NB4 (cell line): ENCODE data around the gene TBX21.

Source experiments
- DNase-seq: peaks from one replicate; pipeline ENCODE4 v3.0.0; 2010; ENCODE audit warnings: low read depth
- H3K4me3 ChIP-seq: one replicate; pipeline ENCODE4 v1.5.1; 2011; ENCODE audit warnings: mild to moderate bottlenecking, low read depth, low read length, moderate library complexity
- MAX ChIP-seq: IDR thresholded peaks from 2 replicates; pipeline ENCODE4 v1.6.1; 2011; ENCODE audit warnings: low read depth, low read length
- MYC ChIP-seq: IDR thresholded peaks from 2 replicates; pipeline ENCODE4 v1.6.1; 2011; ENCODE audit warnings: low read depth, low read length
- POLR2A ChIP-seq: IDR thresholded peaks from 2 replicates; pipeline ENCODE4 v1.6.1; 2011; ENCODE audit warnings: mild to moderate bottlenecking; ENCODE audit not compliant: insufficient read length; ENCODE audit errors: extremely low read depth
- TF ChIP-seq, protein P1 (sequence below): IDR thresholded peaks from one replicate; pipeline ENCODE4 v1.5.1; 2012; ENCODE audit warnings: low read depth, low read length

TBX21 gene

GRCh38 chr17:47721725-47722124 lies 11.3 kb upstream of the TBX21 start:
- H3K4me3 ChIP-seq, result no peak overlapping the region
- no peak for TF ChIP-seq POLR2A
- DNase-seq, result no peak

DNA sequence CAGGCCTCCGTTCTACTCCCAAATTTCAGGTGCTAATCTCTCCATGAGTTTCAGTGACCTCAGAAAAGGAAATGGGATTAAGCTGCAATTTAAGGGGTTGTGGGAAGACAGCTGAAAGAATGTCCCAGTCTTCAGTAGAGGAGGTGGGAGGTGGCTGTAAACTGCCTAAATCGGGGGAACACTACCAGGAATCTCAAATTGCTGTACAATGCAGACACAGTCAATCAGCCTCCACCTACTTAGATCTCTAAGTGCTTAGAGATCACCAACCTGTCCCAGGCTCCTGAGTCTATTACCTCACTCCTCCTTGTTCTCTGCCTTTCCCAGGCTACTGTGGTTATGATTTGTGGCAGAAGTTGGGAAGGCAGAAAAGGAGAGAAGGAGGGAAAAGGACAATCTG lies 8.3 kb upstream of the TBX21 start:
- TF ChIP-seq MYC, result no peak
- TF ChIP-seq MAX, result no peak
- no peak overlapping the region for H3K4me3 ChIP-seq
- DNase-seq, result no peak

GRCh38 chr17:47725446-47726111 lies 7.5 kb upstream of the TBX21 start:
- no peak overlapping the region for H3K4me3 ChIP-seq
- DNase-seq, result no peak
- no peak for TF ChIP-seq POLR2A
- TF ChIP-seq, protein P1, sequence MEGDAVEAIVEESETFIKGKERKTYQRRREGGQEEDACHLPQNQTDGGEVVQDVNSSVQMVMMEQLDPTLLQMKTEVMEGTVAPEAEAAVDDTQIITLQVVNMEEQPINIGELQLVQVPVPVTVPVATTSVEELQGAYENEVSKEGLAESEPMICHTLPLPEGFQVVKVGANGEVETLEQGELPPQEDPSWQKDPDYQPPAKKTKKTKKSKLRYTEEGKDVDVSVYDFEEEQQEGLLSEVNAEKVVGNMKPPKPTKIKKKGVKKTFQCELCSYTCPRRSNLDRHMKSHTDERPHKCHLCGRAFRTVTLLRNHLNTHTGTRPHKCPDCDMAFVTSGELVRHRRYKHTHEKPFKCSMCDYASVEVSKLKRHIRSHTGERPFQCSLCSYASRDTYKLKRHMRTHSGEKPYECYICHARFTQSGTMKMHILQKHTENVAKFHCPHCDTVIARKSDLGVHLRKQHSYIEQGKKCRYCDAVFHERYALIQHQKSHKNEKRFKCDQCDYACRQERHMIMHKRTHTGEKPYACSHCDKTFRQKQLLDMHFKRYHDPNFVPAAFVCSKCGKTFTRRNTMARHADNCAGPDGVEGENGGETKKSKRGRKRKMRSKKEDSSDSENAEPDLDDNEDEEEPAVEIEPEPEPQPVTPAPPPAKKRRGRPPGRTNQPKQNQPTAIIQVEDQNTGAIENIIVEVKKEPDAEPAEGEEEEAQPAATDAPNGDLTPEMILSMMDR, result peak; percentile 22

DNA sequence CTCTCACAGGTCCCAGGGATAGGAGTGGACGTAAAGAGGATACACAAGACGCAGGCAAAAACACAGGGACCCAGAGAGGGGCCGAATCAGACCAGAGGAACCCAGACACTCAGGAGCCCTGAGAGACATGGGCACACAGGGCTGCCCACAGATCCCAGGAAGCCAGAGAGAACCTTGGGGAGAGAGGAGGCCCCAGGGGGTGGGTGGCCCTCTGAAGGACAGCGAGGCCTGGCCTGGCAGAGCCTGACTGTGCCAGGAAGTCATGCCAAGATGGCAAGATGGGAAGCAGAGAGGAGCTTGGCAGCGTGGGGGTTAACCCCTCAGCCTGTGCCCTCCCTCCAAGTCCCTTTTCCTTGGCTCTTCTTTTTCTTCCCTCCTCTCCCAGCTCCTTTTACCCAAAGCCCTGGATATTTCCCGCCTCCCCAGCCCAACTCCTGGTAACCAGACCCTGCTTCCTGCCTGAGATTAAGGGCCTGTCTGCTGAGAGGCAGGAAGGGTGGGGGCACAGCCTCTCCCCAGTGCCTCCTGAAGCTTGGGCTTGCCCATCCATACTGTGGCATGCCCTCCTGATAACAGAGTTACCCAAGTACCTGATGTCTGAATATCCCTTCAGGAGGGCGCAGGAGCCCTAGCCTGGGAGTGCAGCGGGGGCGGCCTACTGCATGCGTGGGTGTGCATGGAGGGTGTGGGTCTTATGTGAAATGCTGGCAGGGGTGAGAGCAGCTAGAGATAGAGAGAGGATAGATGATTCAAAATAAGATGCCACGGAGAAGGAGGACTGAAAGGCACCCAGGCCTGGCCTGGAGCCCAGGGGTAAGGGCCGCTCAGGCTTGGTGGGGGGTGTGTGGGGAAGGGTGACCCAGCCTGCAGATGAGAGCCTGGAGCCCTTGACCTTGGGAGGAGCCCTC lies 6.0 kb upstream of the TBX21 start:
- H3K4me3 ChIP-seq, result no peak overlapping the region
- no peak for TF ChIP-seq MAX
- TF ChIP-seq MYC, result no peak
- TF ChIP-seq POLR2A, result no peak
- TF ChIP-seq, protein P1, result no peak
- no peak for DNase-seq

DNA sequence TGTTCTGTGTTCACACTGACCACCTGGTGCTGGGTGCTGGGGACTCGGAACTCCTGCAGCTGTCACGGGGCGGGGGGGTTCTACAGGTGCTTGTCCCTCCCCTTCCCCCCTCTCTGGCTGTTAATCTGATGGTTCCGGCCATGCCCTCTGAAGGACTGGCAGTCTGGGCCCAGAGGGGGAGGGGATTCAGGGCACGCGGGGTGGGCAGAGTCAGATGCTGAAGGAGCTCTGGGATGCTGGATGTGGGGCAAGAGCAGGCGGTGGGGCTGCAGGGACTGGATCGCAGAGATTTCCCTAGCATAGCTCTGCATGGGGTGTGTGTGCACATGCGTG lies 5.4 kb upstream of the TBX21 start:
- TF ChIP-seq, protein P1, result no peak
- TF ChIP-seq MAX (no peak), MYC (no peak)
- H3K4me3 ChIP-seq, result no peak overlapping the region
- no peak for DNase-seq

GRCh38 chr17:47728214-47728877 lies 4.7 kb upstream of the TBX21 start:
- H3K4me3 ChIP-seq, result no peak overlapping the region
- no peak for TF ChIP-seq MYC
- TF ChIP-seq MAX, result no peak
- TF ChIP-seq, protein P1, result no peak
- TF ChIP-seq POLR2A, result no peak
- no peak for DNase-seq
